Fibroblast of the aortic adventitia (primary cell): ENCODE data around the gene STX7. TPM values are rescaled to one million over a fixed set of nuclear protein-coding genes. Genes with fewer than 3 reads are reported as not detected.

Experiments
- DNase-seq: peaks from one replicate; pipeline ENCODE4 v3.0.0-alpha.2; 2010; ENCODE audit warnings: low read depth
- H3K4me3 ChIP-seq: 2 replicates; pipeline ENCODE4 v1.5.1; 2011; ENCODE audit warnings: low read depth, mild to moderate bottlenecking, control low read depth, low read length, moderate library complexity
- CTCF ChIP-seq: IDR thresholded peaks from 2 replicates; pipeline ENCODE4 v1.5.1; 2011; ENCODE audit warnings: mild to moderate bottlenecking, low read length, control low read depth, inconsistent platforms; ENCODE audit not compliant: insufficient read depth
- total RNA-seq: library from RNA; depleted of rRNA; stranded (reverse); fragments of >200 nt; gene quantifications from 2 replicates; pipeline ENCODE4 v1.2.3, GENCODE V29; 2012; ENCODE audit warnings: low replicate concordance

Gene STX7
- total RNA-seq, 1 donor, result 49.7 TPM

- TF ChIP-seq CTCF, result no peak
- no peak for DNase-seq
- no peak overlapping the region for H3K4me3 ChIP-seq
Measured at GRCh38 chr6:132524646-132525045, 11.7 kb upstream of the STX7 start.

GRCh38 chr6:132520953-132521352, 8.0 kb upstream of the STX7 start:
- H3K4me3 ChIP-seq, result no peak overlapping the region
- DNase-seq, result peak; percentile 40
- no peak for TF ChIP-seq CTCF

GRCh38 chr6:132515386-132515785, 2.5 kb upstream of the STX7 start:
- H3K4me3 ChIP-seq, result no peak overlapping the region
- peak; percentile 32 for DNase-seq
- TF ChIP-seq CTCF, result no peak

GRCh38 chr6:132513831-132514545, 1.1 kb upstream of the STX7 start:
- DNase-seq, result peak; percentile 68
- TF ChIP-seq CTCF, result no peak
- H3K4me3 ChIP-seq, result no peak overlapping the region

GRCh38 chr6:132512342-132512637, 626 bp downstream of the STX7 start:
- peak overlapping the region; percentile 87 for H3K4me3 ChIP-seq
- no peak for DNase-seq
- TF ChIP-seq CTCF, result no peak

GRCh38 chr6:132511831-132512220, 1.1 kb downstream of the STX7 start:
- no peak for DNase-seq
- TF ChIP-seq CTCF, result no peak
- peak overlapping the region; percentile 87 for H3K4me3 ChIP-seq
